GM13976 (cell line): Measurements from ENCODE around the gene SLC35D2.

ENCODE experiments used
- DNase-seq: peaks from one replicate; pipeline ENCODE4 v3.0.0; 2012; ENCODE audit warnings: low spot score
- in situ Hi-C: fragments of 300-500 bp; cut with MboI; formaldehyde crosslinking; loops from one replicate; pipeline ENCODE4 v1.12.0; 2022; ENCODE audit warnings: low sequenced_read_pairs, mixed read lengths, inconsistent platforms; ENCODE audit not compliant: unreplicated experiment
- TF ChIP-seq, protein P1 (sequence below): IDR thresholded peaks from 2 replicates; pipeline ENCODE4 v1.5.1; 2012; ENCODE audit warnings: borderline replicate concordance, mild to moderate bottlenecking; ENCODE audit not compliant: insufficient read depth; ENCODE audit errors: extremely low read depth, missing control alignments, control extremely low read depth

The SLC35D2 gene

DNA sequence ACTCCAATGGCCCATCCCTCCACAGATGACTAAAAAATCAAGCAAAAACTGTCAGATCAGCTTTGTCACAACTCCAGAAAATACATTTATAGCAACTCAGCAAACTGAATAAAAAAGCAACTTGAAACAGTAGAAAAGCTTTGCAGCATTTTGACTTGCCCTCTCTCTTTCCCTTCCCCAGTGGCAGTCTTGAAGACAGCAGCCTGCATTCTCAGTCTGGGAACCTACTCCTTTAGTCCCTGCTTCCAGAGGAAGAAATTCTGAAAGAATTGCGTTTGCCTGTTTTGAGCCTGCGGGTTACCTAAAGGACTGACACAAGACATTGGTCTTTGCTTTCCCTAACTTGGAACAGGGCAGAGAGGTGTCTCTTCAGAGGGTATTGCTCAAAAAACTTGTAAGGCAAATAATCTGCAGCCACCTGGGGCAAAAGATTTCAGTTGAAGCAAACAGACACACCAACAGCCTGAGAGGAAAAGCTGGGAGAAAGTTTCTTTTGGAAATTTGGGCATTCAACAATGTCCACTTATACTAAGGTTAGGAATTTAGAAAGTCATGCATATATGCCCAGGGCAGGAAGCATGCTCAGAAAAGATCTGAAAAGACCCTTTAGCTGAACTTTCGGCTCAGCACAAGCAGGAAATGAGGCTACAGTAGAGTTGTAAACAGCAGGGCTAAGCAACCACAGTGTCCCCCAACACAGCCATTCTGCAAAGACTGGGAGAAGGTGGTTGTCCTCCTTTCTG is 15.2 kb upstream of the SLC35D2 start:
- in situ Hi-C loops = no loop called here
- DNase-seq = no peak
- TF ChIP-seq, protein P1, sequence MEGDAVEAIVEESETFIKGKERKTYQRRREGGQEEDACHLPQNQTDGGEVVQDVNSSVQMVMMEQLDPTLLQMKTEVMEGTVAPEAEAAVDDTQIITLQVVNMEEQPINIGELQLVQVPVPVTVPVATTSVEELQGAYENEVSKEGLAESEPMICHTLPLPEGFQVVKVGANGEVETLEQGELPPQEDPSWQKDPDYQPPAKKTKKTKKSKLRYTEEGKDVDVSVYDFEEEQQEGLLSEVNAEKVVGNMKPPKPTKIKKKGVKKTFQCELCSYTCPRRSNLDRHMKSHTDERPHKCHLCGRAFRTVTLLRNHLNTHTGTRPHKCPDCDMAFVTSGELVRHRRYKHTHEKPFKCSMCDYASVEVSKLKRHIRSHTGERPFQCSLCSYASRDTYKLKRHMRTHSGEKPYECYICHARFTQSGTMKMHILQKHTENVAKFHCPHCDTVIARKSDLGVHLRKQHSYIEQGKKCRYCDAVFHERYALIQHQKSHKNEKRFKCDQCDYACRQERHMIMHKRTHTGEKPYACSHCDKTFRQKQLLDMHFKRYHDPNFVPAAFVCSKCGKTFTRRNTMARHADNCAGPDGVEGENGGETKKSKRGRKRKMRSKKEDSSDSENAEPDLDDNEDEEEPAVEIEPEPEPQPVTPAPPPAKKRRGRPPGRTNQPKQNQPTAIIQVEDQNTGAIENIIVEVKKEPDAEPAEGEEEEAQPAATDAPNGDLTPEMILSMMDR = no peak

DNA sequence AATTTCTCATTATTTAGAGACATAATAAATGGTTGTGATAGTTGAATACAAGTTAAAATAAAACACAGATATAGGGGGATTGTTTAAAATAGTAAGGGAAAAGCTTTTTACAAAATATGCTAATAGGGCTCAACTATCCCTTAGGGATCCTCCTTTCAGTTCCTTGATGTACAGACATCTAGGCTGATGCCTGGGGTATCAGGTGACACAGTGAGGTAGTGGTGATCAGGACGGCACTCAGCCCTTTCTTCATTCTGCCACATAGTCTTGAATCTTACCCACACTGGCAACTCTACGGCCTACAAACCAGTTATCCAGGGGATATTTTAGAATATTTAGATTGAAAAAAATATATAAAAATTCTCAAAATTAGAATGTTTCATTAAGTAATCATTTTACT is 12.5 kb upstream of the SLC35D2 start:
- in situ Hi-C loops = no loop called here
- DNase-seq = no peak
- TF ChIP-seq, protein P1 = no peak

DNA sequence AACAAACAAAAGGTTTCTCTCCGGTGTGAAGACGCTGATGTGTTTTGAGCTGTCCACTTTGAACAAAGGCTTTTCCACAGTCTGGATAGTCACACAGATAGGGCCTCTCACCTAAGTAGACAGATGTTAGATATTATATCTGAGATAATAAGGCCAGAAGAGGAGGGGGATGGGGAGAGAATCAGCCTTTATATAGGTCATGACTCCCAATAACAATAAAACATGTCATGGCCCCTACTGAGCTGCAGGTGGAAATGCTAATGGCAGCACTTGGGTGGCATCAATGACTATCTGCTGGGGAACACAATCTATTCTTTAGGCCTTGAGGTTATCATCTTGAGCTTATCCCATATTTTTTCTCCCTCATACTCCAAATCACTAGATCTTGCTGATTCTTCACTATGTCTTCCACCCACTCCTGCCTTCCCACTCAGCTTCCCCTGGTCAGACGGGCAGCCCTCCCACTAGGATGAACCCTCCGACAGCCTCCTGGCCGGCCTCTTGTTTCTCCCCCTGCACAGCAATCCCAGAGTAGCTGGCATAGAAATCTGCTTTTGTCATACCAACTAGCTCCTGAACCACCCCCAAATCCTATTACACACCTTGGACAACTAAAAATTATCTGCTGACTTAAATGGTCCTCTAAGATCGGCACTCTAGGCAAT is 11.5 kb upstream of the SLC35D2 start:
- TF ChIP-seq, protein P1 = no peak
- no peak for DNase-seq
- in situ Hi-C loops = no loop called here

DNA sequence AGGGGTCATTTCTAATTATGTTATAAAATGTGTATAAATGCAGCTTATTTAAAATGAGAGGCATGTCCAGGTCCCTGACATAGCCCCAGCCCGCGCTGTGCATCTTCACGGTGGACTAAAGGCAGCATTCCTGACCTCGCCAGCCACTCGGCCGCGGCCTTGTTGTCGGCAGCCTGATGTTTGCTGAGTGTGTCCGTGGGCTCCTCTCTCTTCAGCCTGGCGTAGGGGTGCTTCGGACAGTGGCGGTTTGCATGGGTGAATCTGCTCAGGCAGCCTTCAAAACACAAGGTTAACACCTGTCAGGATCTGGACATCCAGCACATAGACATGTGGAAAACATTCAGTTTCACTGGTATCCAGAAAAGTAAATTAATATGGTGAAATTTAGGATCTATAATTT is 8.8 kb upstream of the SLC35D2 start:
- DNase-seq = no peak
- TF ChIP-seq, protein P1 = no peak
- in situ Hi-C loops = no loop called here

DNA sequence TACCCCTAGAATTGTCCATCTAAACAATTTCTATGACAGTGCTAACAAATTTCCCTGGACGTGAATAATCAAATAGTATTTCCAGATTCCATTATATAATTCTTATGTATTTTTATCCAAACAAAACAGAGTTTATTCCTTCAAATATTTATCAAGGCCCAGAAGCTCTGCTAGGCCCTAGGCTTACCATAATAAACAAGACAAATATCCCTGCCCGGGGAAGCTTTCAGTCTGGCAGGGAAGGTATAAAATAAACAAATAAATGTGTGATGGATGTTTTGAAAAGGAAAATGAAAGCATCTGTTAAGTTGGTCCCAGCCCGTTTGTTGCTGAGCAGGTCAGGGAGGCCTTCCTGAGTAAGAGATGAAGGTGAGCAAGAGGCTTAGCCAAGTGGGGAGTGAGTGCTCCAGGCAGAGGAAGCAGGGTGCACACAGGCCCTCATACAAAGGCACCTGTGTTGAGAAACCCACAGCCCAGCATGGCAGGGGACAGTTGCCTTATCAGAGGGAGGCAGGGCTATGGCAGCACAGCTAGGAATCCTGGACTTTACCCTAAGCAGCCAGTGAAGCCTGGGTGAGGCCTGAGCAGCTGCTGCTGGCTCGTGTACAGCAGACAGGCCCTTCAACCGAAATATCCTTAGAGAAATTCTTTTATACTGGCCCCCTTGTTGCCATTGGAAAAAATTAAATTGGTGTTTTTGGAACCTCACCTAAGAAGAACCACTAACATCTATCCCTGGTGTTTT is 7.7 kb upstream of the SLC35D2 start:
- TF ChIP-seq, protein P1 = no peak
- DNase-seq = no peak
- in situ Hi-C loops = no loop called here

DNA sequence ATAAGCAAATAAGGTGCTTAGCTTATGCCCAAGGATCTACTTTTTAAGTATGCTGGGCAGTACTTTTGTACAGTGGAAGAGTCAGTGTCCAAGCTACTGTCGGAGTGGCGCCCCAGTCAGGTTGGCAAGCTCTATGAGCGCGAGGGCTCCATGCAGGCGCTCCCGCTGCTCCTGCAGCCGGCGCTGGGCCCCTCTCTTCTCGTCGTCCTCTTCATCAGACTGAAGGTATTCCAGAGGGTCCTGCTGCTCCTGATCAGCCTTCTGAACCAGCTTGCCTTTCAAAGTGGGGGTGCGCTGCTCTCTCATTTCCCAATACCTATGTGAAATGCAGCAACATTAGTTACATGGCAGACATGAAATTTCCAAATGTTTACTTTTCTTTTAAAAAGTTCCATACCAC is 4.6 kb upstream of the SLC35D2 start:
- DNase-seq = no peak
- TF ChIP-seq, protein P1 = no peak
- in situ Hi-C loops = no loop called here
